GM18498 (cell line): ENCODE results near the gene RNF223.
"Not testable (repeated sequence)": the region's sequence is repeated elsewhere in the genome, so short reads cannot be mapped to it uniquely, and the experiment has no call there.

ENCODE experiments used
- ATAC-seq: cut with Tn5 transposase; IDR thresholded peaks from one replicate; pipeline ENCODE4 v1.9.1; 2021; ENCODE audit warnings: mild to moderate bottlenecking, moderate library complexity; ENCODE audit not compliant: unreplicated experiment

The RNF223 gene

GRCh38 chr1:1074631-1075147 is 583 bp upstream of the RNF223 start:
- no peak for ATAC-seq

- ATAC-seq, result no peak
These were observed 1.0 kb downstream of the RNF223 start for GRCh38 chr1:1072849-1073742.

GRCh38 chr1:1072299-1072848 is 1.7 kb downstream of the RNF223 start:
- ATAC-seq, result no peak

GRCh38 chr1:1071486-1072298 is 2.4 kb downstream of the RNF223 start:
- ATAC-seq, result no peak

GRCh38 chr1:1069711-1070676 is 4.1 kb downstream of the RNF223 start:
- ATAC-seq, result no peak

GRCh38 chr1:1069056-1069710 is 4.9 kb downstream of the RNF223 start:
- ATAC-seq, result peak; percentile 55

- no peak for ATAC-seq
These were observed 5.5 kb downstream of the RNF223 start for GRCh38 chr1:1068517-1069055.

GRCh38 chr1:1067860-1068516 is 6.1 kb downstream of the RNF223 start:
- no peak for ATAC-seq

GRCh38 chr1:1067284-1067859 is 6.7 kb downstream of the RNF223 start:
- no peak for ATAC-seq

- no peak for ATAC-seq
These were observed 7.5 kb downstream of the RNF223 start for GRCh38 chr1:1066403-1067283.

- ATAC-seq, result not testable (repeated sequence)
These were observed 8.2 kb downstream of the RNF223 start for GRCh38 chr1:1065940-1066304.

- no peak for ATAC-seq
These were observed 8.7 kb downstream of the RNF223 start for GRCh38 chr1:1065265-1065939.

GRCh38 chr1:1063945-1064831 is 9.9 kb downstream of the RNF223 start:
- peak; percentile 46 for ATAC-seq

- no peak for ATAC-seq
These were observed 10.7 kb downstream of the RNF223 start for GRCh38 chr1:1063261-1063944.

- no peak for ATAC-seq
These were observed 11.6 kb downstream of the RNF223 start for GRCh38 chr1:1062348-1063163.
